Measurements from ENCODE around the gene GNAI3.

Gene GNAI3

GRCh38 chr1:109624201-109625010 is 76.0 kb downstream of the GNAI3 start:
- no peak for DNase-seq (ENCODE audit: low spot score)

- DNase-seq (ENCODE audit: low spot score) = no peak
These were observed 76.8 kb downstream of the GNAI3 start for GRCh38 chr1:109625176-109625575.

GRCh38 chr1:109625601-109626560 is 77.5 kb downstream of the GNAI3 start:
- DNase-seq (ENCODE audit: low spot score) = no peak

GRCh38 chr1:109626682-109627408 is 78.4 kb downstream of the GNAI3 start:
- no peak for DNase-seq (ENCODE audit: low spot score)

GRCh38 chr1:109627692-109628399 is 79.4 kb downstream of the GNAI3 start:
- DNase-seq (ENCODE audit: low spot score) = no peak

- DNase-seq (ENCODE audit: low spot score) = no peak
These were observed 80.3 kb downstream of the GNAI3 start for GRCh38 chr1:109628540-109629321.

- no peak for DNase-seq (ENCODE audit: low spot score)
These were observed 81.1 kb downstream of the GNAI3 start for GRCh38 chr1:109629372-109630030.

GRCh38 chr1:109630081-109630897 is 81.9 kb downstream of the GNAI3 start:
- no peak for DNase-seq (ENCODE audit: low spot score)

- DNase-seq (ENCODE audit: low spot score) = no peak
These were observed 82.6 kb downstream of the GNAI3 start for GRCh38 chr1:109630898-109631512.

GRCh38 chr1:109631513-109632505 is 83.4 kb downstream of the GNAI3 start:
- no peak for DNase-seq (ENCODE audit: low spot score)

- DNase-seq (ENCODE audit: low spot score) = no peak
These were observed 84.4 kb downstream of the GNAI3 start for GRCh38 chr1:109632671-109633346.

GRCh38 chr1:109634292-109634691 is 85.9 kb downstream of the GNAI3 start:
- no peak for DNase-seq (ENCODE audit: low spot score)

GRCh38 chr1:109634771-109635750 is 86.6 kb downstream of the GNAI3 start:
- DNase-seq (ENCODE audit: low spot score) = no peak

GRCh38 chr1:109635862-109636200 is 87.4 kb downstream of the GNAI3 start:
- no peak for DNase-seq (ENCODE audit: low spot score)

- no peak for DNase-seq (ENCODE audit: low spot score)
These were observed 88.0 kb downstream of the GNAI3 start for GRCh38 chr1:109636201-109636952.

Data from kidney capillary endothelial cell (primary cell).